ENCODE data around the gene GNL3L.
"Not testable (repeated sequence)": the region's sequence is repeated elsewhere in the genome, so short reads cannot be mapped to it uniquely, and the experiment has no call there.

GNL3L gene

GRCh38 chrX:54534271-54534670 lies 4.3 kb downstream of the GNL3L start:
- TF ChIP-seq CTCF (IDR thresholded peaks at IDR 0.05; ENCODE audit: extremely low read depth, missing control alignments): no peak
- DNase-seq (ENCODE audit: low spot score): no peak

- DNase-seq (ENCODE audit: low spot score): no peak
- TF ChIP-seq CTCF (IDR thresholded peaks at IDR 0.05; ENCODE audit: extremely low read depth, missing control alignments): no peak
These were observed 10.3 kb downstream of the GNL3L start for GRCh38 chrX:54540289-54540688.

GRCh38 chrX:54542239-54542638 lies 12.2 kb downstream of the GNL3L start:
- not testable (repeated sequence) for DNase-seq (ENCODE audit: low spot score)

- no peak for TF ChIP-seq CTCF (IDR thresholded peaks at IDR 0.05; ENCODE audit: extremely low read depth, missing control alignments)
- no peak for DNase-seq (ENCODE audit: low spot score)
These were observed 20.8 kb downstream of the GNL3L start for GRCh38 chrX:54550821-54551220.

- no peak for DNase-seq (ENCODE audit: low spot score)
- no peak for TF ChIP-seq CTCF (IDR thresholded peaks at IDR 0.05; ENCODE audit: extremely low read depth, missing control alignments)
These were observed 21.8 kb downstream of the GNL3L start for GRCh38 chrX:54551801-54552200.

GRCh38 chrX:54555006-54555405 lies 25.0 kb downstream of the GNL3L start:
- not testable (repeated sequence) for DNase-seq (ENCODE audit: low spot score)

- no peak for DNase-seq (ENCODE audit: low spot score)
- no peak for TF ChIP-seq CTCF (IDR thresholded peaks at IDR 0.05; ENCODE audit: extremely low read depth, missing control alignments)
These were observed 30.4 kb downstream of the GNL3L start for GRCh38 chrX:54560411-54560810.

GRCh38 chrX:54561622-54562021 lies 31.6 kb downstream of the GNL3L start:
- no peak for TF ChIP-seq CTCF (IDR thresholded peaks at IDR 0.05; ENCODE audit: extremely low read depth, missing control alignments)
- DNase-seq (ENCODE audit: low spot score): no peak

GRCh38 chrX:54564936-54565335 lies 34.9 kb downstream of the GNL3L start:
- TF ChIP-seq CTCF (IDR thresholded peaks at IDR 0.05; ENCODE audit: extremely low read depth, missing control alignments): no peak

More at GRCh38 chrX:54564936-54565335, 34.9 kb downstream of the GNL3L start:
- DNase-seq (ENCODE audit: low spot score): no peak

All from GM20000 (cell line).